Activated CD8-positive, alpha-beta memory T cell treated with anti-CD3 and anti-CD28 coated beads for 4 hours (primary cell): Measurements from ENCODE around the gene PEX7.
"Not testable (repeated sequence)": the region's sequence is repeated elsewhere in the genome, so short reads cannot be mapped to it uniquely, and the experiment has no call there.

Source experiments
- DNase-seq, 2 donors: peaks; one replicate each; pipeline ENCODE4 v3.0.0-alpha.2; 2020; ENCODE audit warnings: low read depth in 2 of 2

The PEX7 gene

DNA sequence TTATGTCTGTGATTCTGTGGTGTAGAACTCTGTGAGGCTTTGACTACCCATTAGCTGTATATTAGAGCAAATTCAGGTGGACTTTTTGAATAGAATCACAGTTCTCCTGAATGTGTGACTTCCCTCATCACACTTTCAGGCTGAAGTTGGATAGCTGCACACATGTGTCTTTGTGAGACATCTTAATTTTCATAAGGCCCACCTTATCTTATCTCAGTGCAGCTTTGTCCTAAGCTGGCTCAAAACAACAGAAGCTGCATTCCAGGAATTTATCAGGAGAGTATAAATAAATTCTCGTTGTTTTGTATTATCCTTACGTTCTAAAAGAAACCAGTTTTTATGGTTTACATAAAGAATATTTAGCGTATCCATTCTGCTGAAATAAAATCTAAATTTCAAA, 73.5 kb downstream of the PEX7 start:
- no peak for DNase-seq

DNA sequence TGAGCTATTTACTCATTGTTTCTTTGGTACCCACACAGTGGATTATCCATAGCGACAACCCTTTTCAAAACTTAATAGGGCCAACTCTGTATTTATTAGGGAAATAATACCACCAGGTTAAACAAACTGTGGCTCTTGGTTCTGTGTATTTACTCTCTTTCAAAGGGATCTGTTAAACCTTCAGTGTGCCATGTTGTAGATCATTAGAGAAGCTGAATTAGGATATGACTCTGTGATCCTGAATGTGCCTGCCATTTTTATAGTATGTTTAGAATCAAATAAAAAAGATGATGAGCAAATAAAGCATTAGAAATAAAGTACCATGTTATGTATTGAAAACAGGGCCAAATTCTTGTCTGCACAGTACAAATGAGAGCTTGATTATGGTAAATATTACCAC, 74.7 kb downstream of the PEX7 start:
- DNase-seq, result no peak

DNA sequence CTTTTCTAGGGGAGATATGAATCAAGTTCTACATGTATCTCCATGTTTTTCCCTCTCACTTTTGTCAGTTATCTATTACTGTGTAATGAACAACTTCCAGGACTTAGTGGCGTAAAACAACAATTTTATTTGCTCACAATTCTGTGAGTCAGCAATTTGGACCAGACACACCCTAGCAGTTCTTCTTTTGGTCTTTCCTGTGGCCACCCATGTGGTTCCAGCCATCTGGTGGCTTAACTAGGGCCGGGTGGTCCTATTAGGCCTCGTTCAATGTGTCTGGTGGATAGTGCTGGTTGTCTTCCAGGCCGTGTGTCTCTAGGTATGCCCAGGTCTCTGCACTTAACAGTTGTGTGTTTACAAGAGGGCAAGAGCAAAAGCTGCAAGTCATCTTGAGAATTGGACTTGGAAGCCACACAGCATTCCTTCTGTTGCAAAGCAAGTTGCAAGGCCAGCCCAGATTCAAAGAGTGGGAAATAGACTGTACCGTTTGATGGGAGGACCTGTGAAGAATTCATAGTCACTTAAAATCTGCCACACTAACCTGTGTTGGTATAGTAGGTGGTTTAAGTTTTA, 78.9 kb downstream of the PEX7 start:
- DNase-seq, result no peak

- DNase-seq, result not testable (repeated sequence)
These were observed 82.1 kb downstream of the PEX7 start for GRCh38 chr6:136904477-136904876.

DNA sequence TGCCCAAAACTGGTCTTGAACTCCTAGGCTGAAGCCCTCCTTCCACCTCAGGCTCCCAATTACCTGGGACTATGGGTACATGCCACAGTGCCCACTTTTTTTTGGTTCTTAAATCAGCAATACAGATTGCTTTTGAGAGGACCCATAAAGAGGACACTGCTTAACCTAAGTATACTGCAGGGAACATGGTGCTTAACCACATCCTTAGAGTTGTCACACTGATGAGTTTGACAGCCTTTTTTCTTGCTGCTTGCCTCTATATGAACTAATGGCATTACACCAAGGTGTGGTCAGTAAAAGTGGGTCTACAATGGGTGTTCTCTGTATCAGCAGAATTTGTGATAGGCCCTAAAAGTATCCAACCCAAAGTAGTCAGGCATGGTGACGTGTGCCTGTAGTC, 92.6 kb downstream of the PEX7 start:
- DNase-seq, result no peak

DNA sequence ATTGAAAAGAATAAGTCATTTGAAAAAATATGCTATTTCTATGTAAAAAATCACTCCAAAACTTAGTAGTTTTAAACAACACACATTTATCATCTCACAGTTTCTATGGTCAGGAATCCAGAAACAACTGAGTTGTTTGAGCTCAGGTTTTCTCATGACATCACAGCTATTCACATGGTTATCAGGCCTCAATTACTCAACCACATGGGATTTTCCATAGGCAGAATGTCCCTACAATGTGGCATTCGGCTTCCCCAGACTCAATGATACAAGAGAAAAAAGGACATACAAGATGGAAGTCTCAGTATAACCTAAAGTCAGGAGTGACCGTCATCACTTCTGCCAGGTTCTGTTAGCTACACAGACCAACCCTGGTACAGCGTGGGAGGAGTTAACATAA, 96.3 kb downstream of the PEX7 start:
- DNase-seq, result no peak

DNA sequence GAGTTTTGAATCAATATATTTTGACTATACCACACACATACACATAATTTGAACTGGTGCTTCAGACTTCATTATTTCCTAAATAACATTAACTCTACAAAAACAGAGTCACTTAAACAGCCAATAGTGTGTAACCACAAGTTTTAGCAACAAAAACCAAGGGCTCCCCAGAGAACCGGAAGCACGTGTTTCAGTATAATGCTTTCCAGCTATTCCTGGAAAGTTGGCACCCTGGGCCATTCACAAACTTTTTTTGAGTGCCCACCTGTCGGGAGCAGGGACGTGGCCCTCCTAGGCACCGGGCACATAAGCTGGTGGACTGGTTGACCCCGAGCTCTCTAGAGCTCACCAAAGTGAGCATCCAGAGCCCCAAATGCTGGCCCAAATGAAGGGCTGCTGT, 97.8 kb downstream of the PEX7 start:
- no peak for DNase-seq

- no peak for DNase-seq
These were observed 98.4 kb downstream of the PEX7 start for GRCh38 chr6:136920671-136921380.

- no peak for DNase-seq
These were observed 99.1 kb downstream of the PEX7 start for GRCh38 chr6:136921381-136921935.

- DNase-seq, result no peak
These were observed 99.7 kb downstream of the PEX7 start, which contains the start of gene SLC35D3 for GRCh38 chr6:136921936-136922684. Gene SLC35D3 (plus strand): TSS chr6:136922301. CDS start chr6:136922429, 128 bp downstream.

- no peak for DNase-seq
These were observed 100.3 kb downstream of the PEX7 start for GRCh38 chr6:136922685-136923006.

GRCh38 chr6:136923116-136923953, 100.9 kb downstream of the PEX7 start:
- DNase-seq, result no peak

GRCh38 chr6:136923954-136924673, 101.7 kb downstream of the PEX7 start:
- no peak for DNase-seq

- DNase-seq, result no peak
These were observed 104.0 kb downstream of the PEX7 start for GRCh38 chr6:136926383-136926782.

GRCh38 chr6:136927292-136927691, 104.9 kb downstream of the PEX7 start:
- no peak for DNase-seq

DNA sequence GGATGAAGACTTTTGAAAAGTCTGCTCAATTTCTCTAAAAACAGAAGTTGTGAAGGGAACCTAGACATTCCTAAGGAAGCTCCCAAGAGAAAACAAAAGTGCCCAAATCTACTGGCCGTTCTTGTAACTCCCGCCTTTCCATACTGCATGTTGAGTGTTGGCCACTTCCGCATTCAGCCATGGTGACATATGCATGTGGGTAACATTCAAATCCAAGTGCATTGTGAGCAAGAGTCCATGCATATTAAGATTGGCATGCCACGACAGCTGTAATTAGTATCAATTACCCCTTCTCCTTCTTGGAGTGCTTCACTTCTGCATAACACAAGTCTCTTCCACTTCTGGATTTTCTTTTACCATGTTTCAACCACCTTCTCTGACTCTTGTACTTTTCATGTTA, 108.1 kb downstream of the PEX7 start:
- no peak for DNase-seq

DNA sequence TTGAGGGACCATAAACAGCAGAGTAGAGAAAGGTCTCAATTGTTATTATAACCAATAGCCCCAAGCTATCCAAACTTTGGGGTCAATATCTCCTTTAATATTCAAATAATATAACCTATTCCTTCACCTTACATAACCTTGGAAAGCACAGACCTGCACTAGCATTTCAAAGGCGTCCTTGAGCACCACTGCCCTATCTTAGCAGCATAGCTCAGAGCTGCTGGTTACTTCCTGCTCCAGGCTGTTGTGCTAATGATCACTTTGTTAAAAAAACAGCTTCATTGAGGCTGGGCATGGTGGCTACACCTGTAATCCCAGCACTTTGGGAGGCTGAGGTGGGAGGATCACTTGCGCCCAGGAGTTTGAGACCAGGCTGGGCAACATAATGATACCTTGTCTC, 110.2 kb downstream of the PEX7 start:
- DNase-seq, result no peak

DNA sequence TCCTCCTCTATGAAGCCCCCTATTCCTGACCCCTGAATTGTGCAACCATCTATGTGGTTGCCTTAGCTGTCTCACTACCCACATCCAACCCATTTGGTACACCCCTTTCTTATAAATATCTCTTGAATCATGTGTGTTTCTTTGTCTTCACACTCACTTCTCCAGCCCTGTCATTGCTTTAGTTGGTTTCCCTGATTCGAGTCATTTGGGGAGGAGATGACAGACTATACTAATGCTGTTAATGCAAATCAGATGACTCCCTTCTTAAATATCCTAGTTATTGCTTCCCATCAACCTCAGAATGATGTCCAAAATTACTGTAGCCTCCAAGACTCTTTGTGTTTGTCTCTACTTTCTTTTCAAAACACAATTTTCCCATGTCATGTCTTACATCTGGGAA, 122.7 kb downstream of the PEX7 start:
- no peak for DNase-seq

DNA sequence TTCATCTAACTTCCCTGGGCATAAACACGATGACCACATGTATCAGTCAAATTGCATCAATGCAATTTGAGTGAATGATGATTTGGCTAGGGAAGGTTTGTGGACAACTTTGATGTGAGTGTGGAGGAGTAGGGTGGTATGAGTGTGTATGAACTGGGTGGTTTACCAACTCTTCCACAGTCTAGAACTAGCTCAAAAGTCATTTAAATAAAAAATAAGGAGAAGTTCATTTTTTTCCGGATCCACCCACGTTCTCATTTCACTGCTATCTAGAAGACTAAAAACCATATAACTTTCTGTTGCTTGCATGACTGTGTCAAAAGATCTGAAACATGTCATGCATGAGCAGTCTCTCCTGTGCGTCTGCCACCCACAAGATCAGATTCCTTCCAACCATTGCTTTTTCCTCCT, 123.3 kb downstream of the PEX7 start:
- DNase-seq, result no peak

GRCh38 chr6:136947037-136947436, 124.6 kb downstream of the PEX7 start:
- DNase-seq, result no peak

DNA sequence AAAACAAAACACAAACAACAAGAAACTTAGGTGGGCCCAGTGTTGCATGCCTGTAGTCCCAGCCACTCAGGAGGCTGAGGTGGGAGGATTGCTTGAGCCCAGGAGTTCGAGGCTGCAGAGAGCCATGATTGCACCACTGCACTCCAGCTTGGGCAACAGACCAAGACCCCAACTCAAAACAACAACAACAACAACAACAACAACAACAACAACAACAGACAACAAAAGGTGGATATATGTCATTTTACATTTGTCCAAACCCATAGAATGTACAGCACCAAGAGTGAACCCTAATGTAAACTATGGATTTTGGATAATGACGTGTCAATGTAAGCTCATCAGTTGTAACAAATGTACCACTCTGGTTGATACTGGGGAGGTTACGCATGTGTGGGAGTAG, 127.6 kb downstream of the PEX7 start:
- DNase-seq, result not testable (repeated sequence)
